H1 (cell line): ENCODE results near the gene XPO5. TPM values are rescaled to one million over a fixed set of nuclear protein-coding genes. Genes with fewer than 3 reads are reported as not detected.

Experiments used
- ASH2L ChIP-seq: fragments of 200-600, 300-600 bp; sonication (generic); IDR thresholded peaks from one replicate; pipeline ENCODE4 v1.7.1; 2017; ENCODE audit warnings: low read length
- BACH1 ChIP-seq: IDR thresholded peaks from 2 replicates; pipeline ENCODE4 v1.6.1; 2012; ENCODE audit warnings: low read length, improper control_type of control experiment
- BRCA1 ChIP-seq: IDR thresholded peaks from 2 replicates; pipeline ENCODE4 v1.6.1; 2012; ENCODE audit warnings: low read depth, low read length, improper control_type of control experiment
- CBX5 ChIP-seq: fragments of 300-800, 300-1000 bp; sonication (generic); IDR thresholded peaks from 2 replicates; pipeline ENCODE4 v1.7.1; 2016; ENCODE audit warnings: antibody characterized with exemption, low read length, low read depth
- EGR1 ChIP-seq: IDR thresholded peaks from 2 replicates; pipeline ENCODE4 v1.6.1; 2011; ENCODE audit warnings: low read depth, low read length, borderline replicate concordance
- PHF8 ChIP-seq: fragments of 200-600 bp; sonication (generic); conservative IDR thresholded peaks from 2 replicates; pipeline ENCODE4 v1.7.1; 2012; ENCODE audit warnings: low read depth, mild to moderate bottlenecking, inconsistent platforms, low read length, moderate library complexity
- POLR2A ChIP-seq, 2 experiments: IDR thresholded peaks; 1 replicate in 1 of 2; 2 replicates in 1 of 2; pipeline ENCODE4 v1.6.1; 2011; ENCODE audit warnings: low read depth in 2 of 2, low read length in 2 of 2, mild to moderate bottlenecking in 2 of 2; ENCODE audit errors: control extremely low read depth in 1 of 2
- RAD21 ChIP-seq, 2 experiments: IDR thresholded peaks in 1 of 2; conservative IDR thresholded peaks in 1 of 2; 2 replicates each; pipeline ENCODE4 v1.6.1; 2011; ENCODE audit warnings: low read depth in 2 of 2, low read length in 2 of 2, improper control_type of control experiment in 1 of 2, inconsistent platforms in 1 of 2, mild to moderate bottlenecking in 1 of 2, moderate library complexity in 1 of 2
- SP1 ChIP-seq: IDR thresholded peaks from 2 replicates; pipeline ENCODE4 v1.6.1; 2011; ENCODE audit warnings: low read depth, low read length
- TCF12 ChIP-seq: IDR thresholded peaks from 2 replicates; pipeline ENCODE4 v1.6.1; 2011; ENCODE audit warnings: low read depth, mild to moderate bottlenecking, low read length
- USF2 ChIP-seq: IDR thresholded peaks from 2 replicates; pipeline ENCODE4 v1.6.1; 2011; ENCODE audit warnings: low read length, improper control_type of control experiment
- polyA plus RNA-seq, 7 experiments: library from polyadenylated mRNA; depleted of rRNA in 3 of 7; stranded (reverse) in 5 of 7; unstranded in 2 of 7; fragments of >200 nt in 5 of 7; fragments of 200-250 nt in 2 of 7; gene quantifications; 1 replicate in 5 of 7; 2 replicates in 1 of 7; 4 replicates in 1 of 7; pipeline versions ENCODE4 v1.2.1 to v1.2.3, GENCODE V29; 2011 to 2013; ENCODE audit warnings: missing spikeins in 2 of 7, mixed read lengths in 2 of 7
- total RNA-seq: library from RNA; stranded (reverse); fragmentation: NEBNext Ultra II Directional; extraction: Animal tissue kit (Norgen Biotek cat#: 25700); gene quantifications from 2 replicates; pipeline ENCODE4 v1.2.1, GENCODE V29; 2021

Gene XPO5
- total and polyA plus RNA-seq, 2 of the 8 experiments (the other 6 are each of a cell fraction or from before 2014, with no cell fraction given): 80.6 to 95.7 TPM

GRCh38 chr6:43509142-43509983, 66.5 kb downstream of the XPO5 start (continued):
- no peak for TF ChIP-seq USF2
- TF ChIP-seq RAD21 (IDR thresholded peaks at IDR 0.05 in 1 of 2, conservative IDR thresholded peaks at IDR 0.05 in 1 of 2; ENCODE audit: low read depth in 2 of 2, low read length in 2 of 2): no peak
- TF ChIP-seq POLR2A (IDR thresholded peaks at IDR 0.05; ENCODE audit: control extremely low read depth in 1 of 2, low read depth in 2 of 2, low read length in 2 of 2): no peak
- TF ChIP-seq BACH1: no peak
- no peak for TF ChIP-seq EGR1
- no peak for TF ChIP-seq BRCA1
- no peak for TF ChIP-seq TCF12
- TF ChIP-seq CBX5: no peak
- no peak for TF ChIP-seq SP1
- TF ChIP-seq ASH2L: no peak
- peak; percentile 16; the same call in 1 of the 2 replicates for TF ChIP-seq PHF8
